NOMO-1 (cell line): Measurements from ENCODE around the gene CSTB.

Experiments used
- DNase-seq, 2 experiments: peaks; one replicate each; lab custom pipeline; 2025; ENCODE audit not compliant: unreplicated experiment in 2 of 2; lab: John Stamatoyannopoulos, UW

The CSTB gene

GRCh38 chr21:43769325-43769958 lies 6.7 kb downstream of the CSTB start:
- no peak for DNase-seq

GRCh38 chr21:43768868-43769167 lies 7.3 kb downstream of the CSTB start:
- no peak for DNase-seq

GRCh38 chr21:43767984-43768867 lies 7.9 kb downstream of the CSTB start:
- DNase-seq = peak; percentile 4 to 18

- no peak for DNase-seq
Observed at GRCh38 chr21:43767498-43767983, 8.6 kb downstream of the CSTB start.

GRCh38 chr21:43766734-43767497 lies 9.2 kb downstream of the CSTB start:
- no peak for DNase-seq

- no peak for DNase-seq
Observed at GRCh38 chr21:43764576-43765495, 11.3 kb downstream of the CSTB start.

- no peak for DNase-seq
Observed at GRCh38 chr21:43763901-43764523, 12.1 kb downstream of the CSTB start.

GRCh38 chr21:43762303-43763128 lies 13.6 kb downstream of the CSTB start:
- no peak for DNase-seq

GRCh38 chr21:43761886-43762285 lies 14.2 kb downstream of the CSTB start:
- DNase-seq = no peak

GRCh38 chr21:43760391-43760958 lies 15.6 kb downstream of the CSTB start:
- DNase-seq = no peak

GRCh38 chr21:43759651-43760050 lies 16.5 kb downstream of the CSTB start:
- DNase-seq = no peak

- DNase-seq = no peak
Observed at GRCh38 chr21:43758811-43759210, 17.3 kb downstream of the CSTB start.

GRCh38 chr21:43758111-43758641 lies 17.9 kb downstream of the CSTB start:
- no peak for DNase-seq

- no peak for DNase-seq
Observed at GRCh38 chr21:43757601-43758000, 18.5 kb downstream of the CSTB start.

GRCh38 chr21:43755820-43756594 lies 20.1 kb downstream of the CSTB start:
- no peak for DNase-seq

GRCh38 chr21:43754948-43755781 lies 20.9 kb downstream of the CSTB start:
- no peak for DNase-seq

- DNase-seq = no peak
Observed at GRCh38 chr21:43753439-43753799, 22.7 kb downstream of the CSTB start.
